Esophagus muscularis mucosa (tissue), 4 donors: Measurements from ENCODE around the gene NFIB. TPM values are rescaled to one million over a fixed set of nuclear protein-coding genes. Genes with fewer than 3 reads are reported as not detected.

Experiments used
- DNase-seq: peaks from one replicate; pipeline ENCODE4 v3.0.0-alpha.2; 2017; ENCODE audit errors: extremely low spot score
- H3K27ac ChIP-seq, 4 donors: fragments of 200-600 bp; sonication (generic); replicated peaks in 1 of 4; 1 replicate in 3 of 4; 2 replicates in 1 of 4; pipeline ENCODE4 v1.5.1; 2016 to 2019; ENCODE audit warnings: mild to moderate bottlenecking in 1 of 4
- H3K27me3 ChIP-seq, 4 donors: fragments of 200-600 bp; sonication (generic); one replicate each; pipeline versions ENCODE4 v1.5.1 to v1.6.0; 2016 to 2019
- H3K36me3 ChIP-seq, 4 donors: fragments of 200-600 bp; sonication (generic); one replicate each; pipeline ENCODE4 v1.5.1; 2016 to 2019
- H3K4me1 ChIP-seq, 4 donors: fragments of 200-600 bp; sonication (generic); one replicate each; pipeline ENCODE4 v1.5.1; 2016 to 2019
- H3K4me3 ChIP-seq, 4 donors: fragments of 200-600 bp; sonication (generic); 1 replicate in 2 of 4; 2 replicates in 2 of 4; pipeline ENCODE4 v1.5.1; 2016 to 2019; ENCODE audit warnings: mild to moderate bottlenecking in 4 of 4, moderate library complexity in 1 of 4
- H3K9me3 ChIP-seq, 4 donors: fragments of 200-600 bp; sonication (generic); 1 replicate in 3 of 4; 2 replicates in 1 of 4; pipeline ENCODE4 v1.5.1; 2016 to 2019
- CTCF ChIP-seq, 3 experiments: fragments of 200-600 bp in 2 of 3; fragments of 450-650 bp in 1 of 3; sonication (generic) in 2 of 3; IDR thresholded peaks; one replicate each; pipeline ENCODE4 v1.5.1; 2017 to 2019; ENCODE audit warnings: antibody characterized with exemption in 3 of 3, mild to moderate bottlenecking in 2 of 3, moderate library complexity in 1 of 3
- EP300 ChIP-seq: sonication (generic); formaldehyde crosslinking; IDR thresholded peaks from one replicate; pipeline ENCODE4 v1.6.1; 2017; ENCODE audit warnings: antibody characterized with exemption
- POLR2A ChIP-seq: fragments of 450-650 bp; IDR thresholded peaks from one replicate; pipeline ENCODE4 v1.6.1; 2017; ENCODE audit warnings: antibody characterized with exemption, moderate library complexity, mild to moderate bottlenecking, low read depth
- POLR2AphosphoS5 ChIP-seq, 2 donors: sonication (generic); formaldehyde crosslinking; IDR thresholded peaks; one replicate each; pipeline ENCODE4 v1.6.1; 2017; ENCODE audit warnings: antibody characterized with exemption in 2 of 2
- WGBS: methylation state at CpG from one replicate; pipeline ENCODE4 v1.1.5; 2018; 5-methylcytosine and 5-hydroxymethylcytosine counted together
- intact Hi-C: fragments of 100-400 bp; cut with DNase I; formaldehyde crosslinking; loops from one replicate; pipeline ENCODE4 v1.15.1; 2023
- total RNA-seq, 4 donors: library from RNA; depleted of rRNA; stranded (reverse); fragments of >200 nt; gene quantifications; one replicate each; pipeline versions ENCODE4 v1.1.0 to v1.2.1, GENCODE V29; 2016

NFIB gene
- total RNA-seq, 4 donors from 2014 or later = 38.1 to 64.4 (median 55.8) TPM

- Histone ChIP-seq H3K4me3 (no peak overlapping the region), H3K9me3 (no peaks in the 10 kb centered on the region), H3K27ac (no peak overlapping the region), H3K4me1 (peaks cover 0 to 4% (median 2%) of the 10 kb centered on the region in 4 donors), H3K36me3 (peaks cover 10 to 49% (median 36%) of the 10 kb centered on the region in 4 donors), H3K27me3 (no peaks in the 10 kb centered on the region)
- TF ChIP-seq EP300 (no peak), CTCF (IDR thresholded peaks at IDR 0.05) (no peak), POLR2AphosphoS5 (IDR thresholded peaks at IDR 0.05) (no peak), POLR2A (no peak)
- intact Hi-C loops = no loop called here
- DNase-seq = no peak
- 97% methylated on average over 1 of the region's 1 CpG for WGBS
These were observed 202.2 kb downstream of the NFIB start for GRCh38 chr9:14111696-14112095.

GRCh38 chr9:14107977-14108376 lies 206.0 kb downstream of the NFIB start:
- TF ChIP-seq POLR2AphosphoS5 (IDR thresholded peaks at IDR 0.05) (no peak), POLR2A (no peak), CTCF (IDR thresholded peaks at IDR 0.05) (no peak)
- Histone ChIP-seq H3K9me3 (no peaks in the 10 kb centered on the region), H3K4me1 (peaks cover 4 to 16% (median 5%) of the 10 kb centered on the region in 4 donors), H3K27me3 (no peaks in the 10 kb centered on the region), H3K27ac (no peak overlapping the region), H3K4me3 (no peak overlapping the region), H3K36me3 (peaks cover 5 to 13% (median 11%) of the 10 kb centered on the region in 4 donors)
- intact Hi-C loops = no loop called here
- 81% methylated on average over 3 of the region's 3 CpGs for WGBS
- DNase-seq = no peak

- Histone ChIP-seq H3K4me3 (no peak overlapping the region), H3K27ac (no peak overlapping the region), H3K36me3 (peaks cover under 1 to 8% (median 6%) of the 10 kb centered on the region in 4 donors), H3K4me1 (peaks cover 4 to 20% (median 10%) of the 10 kb centered on the region in 4 donors), H3K9me3 (no peaks in the 10 kb centered on the region), H3K27me3 (no peaks in the 10 kb centered on the region)
- DNase-seq = no peak
- intact Hi-C loops = no loop called here
- TF ChIP-seq EP300 (no peak), POLR2AphosphoS5 (IDR thresholded peaks at IDR 0.05) (no peak), CTCF (IDR thresholded peaks at IDR 0.05) (no peak), POLR2A (no peak)
These were observed 206.4 kb downstream of the NFIB start for GRCh38 chr9:14107495-14107894.

GRCh38 chr9:14106699-14107098 lies 207.2 kb downstream of the NFIB start:
- WGBS = 96% methylated on average over 2 of the region's 2 CpGs
- TF ChIP-seq POLR2AphosphoS5 (IDR thresholded peaks at IDR 0.05) = no peak
- TF ChIP-seq CTCF (IDR thresholded peaks at IDR 0.05) = no peak
- no peak for TF ChIP-seq EP300
- no peak for TF ChIP-seq POLR2A
- H3K4me3 ChIP-seq = no peak overlapping the region
- H3K27ac ChIP-seq = no peak overlapping the region
- H3K9me3 ChIP-seq = no peaks in the 10 kb centered on the region
- no peaks in the 10 kb centered on the region for H3K27me3 ChIP-seq
- peaks cover 4 to 22% (median 11%) of the 10 kb centered on the region in 4 donors for H3K4me1 ChIP-seq
- peaks cover 0 to 4% (median under 1%) of the 10 kb centered on the region in 4 donors for H3K36me3 ChIP-seq
- DNase-seq = no peak
- intact Hi-C loops = no loop called here

GRCh38 chr9:14104496-14104895 lies 209.4 kb downstream of the NFIB start:
- no peak for TF ChIP-seq CTCF (IDR thresholded peaks at IDR 0.05)
- no peak for TF ChIP-seq EP300
- no peak for TF ChIP-seq POLR2AphosphoS5 (IDR thresholded peaks at IDR 0.05)
- TF ChIP-seq POLR2A = no peak
- Histone ChIP-seq H3K9me3 (no peaks in the 10 kb centered on the region), H3K27ac (no peak overlapping the region), H3K4me1 (peaks cover 4 to 22% (median 16%) of the 10 kb centered on the region in 4 donors), H3K4me3 (no peak overlapping the region), H3K36me3 (peaks cover 0 to 4% (median 0%) of the 10 kb centered on the region in 4 donors), H3K27me3 (no peaks in the 10 kb centered on the region)
- DNase-seq = no peak
- 99% methylated on average over 3 of the region's 3 CpGs for WGBS
- intact Hi-C loops = no loop called here
